Stimulated activated CD8-positive, alpha-beta memory T cell treated with anti-CD3 and anti-CD28 coated beads, Interleukin-12 subunit alpha, Interleukin-12 subunit beta, amount 100 ng/mL, for 24 hours (primary cell): ENCODE results near the gene VENTX.
"Not testable (repeated sequence)": the region's sequence is repeated elsewhere in the genome, so short reads cannot be mapped to it uniquely, and the experiment has no call there.

ENCODE experiments used
- DNase-seq: peaks from one replicate; pipeline ENCODE4 v3.0.0-alpha.2; 2020; ENCODE audit errors: extremely low read depth

The VENTX gene

GRCh38 chr10:133254421-133255120 is 16.9 kb downstream of the VENTX start:
- DNase-seq, result no peak

- DNase-seq, result no peak
Observed at GRCh38 chr10:133255323-133255722, 17.7 kb downstream of the VENTX start.

- no peak for DNase-seq
Observed at GRCh38 chr10:133257489-133258065, 19.9 kb downstream of the VENTX start.

- DNase-seq, result no peak
Observed at GRCh38 chr10:133258066-133258817, 20.6 kb downstream of the VENTX start.

- peak; percentile 67 for DNase-seq
Observed at GRCh38 chr10:133258818-133259601, 21.4 kb downstream of the VENTX start.

- no peak for DNase-seq
Observed at GRCh38 chr10:133259602-133259989, 21.9 kb downstream of the VENTX start.

GRCh38 chr10:133260895-133261725 is 23.5 kb downstream of the VENTX start:
- DNase-seq, result peak; percentile 40

GRCh38 chr10:133261726-133262325 is 24.2 kb downstream of the VENTX start:
- peak; percentile 65 for DNase-seq

- DNase-seq, result no peak
Observed at GRCh38 chr10:133262696-133263095, 25.0 kb downstream of the VENTX start.

GRCh38 chr10:133263674-133264073 is 26.0 kb downstream of the VENTX start:
- no peak for DNase-seq

- no peak for DNase-seq
Observed at GRCh38 chr10:133264461-133264860, 26.8 kb downstream of the VENTX start.

- DNase-seq, result not testable (repeated sequence)
Observed at GRCh38 chr10:133265052-133265451, 27.4 kb downstream of the VENTX start.

- DNase-seq, result no peak
Observed at GRCh38 chr10:133266056-133266795, 28.6 kb downstream of the VENTX start.

- DNase-seq, result no peak
Observed at GRCh38 chr10:133267293-133267692, 29.6 kb downstream of the VENTX start.

- no peak for DNase-seq
Observed at GRCh38 chr10:133267829-133268228, 30.2 kb downstream of the VENTX start.

- DNase-seq, result no peak
Observed at GRCh38 chr10:133268532-133268931, 30.9 kb downstream of the VENTX start.

GRCh38 chr10:133269367-133269766 is 31.7 kb downstream of the VENTX start:
- DNase-seq, result no peak

GRCh38 chr10:133270204-133270603 is 32.5 kb downstream of the VENTX start:
- no peak for DNase-seq

GRCh38 chr10:133270773-133271297 is 33.2 kb downstream of the VENTX start:
- no peak for DNase-seq
